GM18858 (cell line): ENCODE results near the gene LINGO1.
A peak's percentile ranks its signal among the peaks of the same experiment; 100 is the strongest.

Experiments
- ATAC-seq: cut with Tn5 transposase; IDR thresholded peaks from one replicate; pipeline ENCODE4 v1.9.1; 2021; ENCODE audit not compliant: unreplicated experiment

The LINGO1 gene

GRCh38 chr15:77633134-77633912 is 611 bp upstream of the LINGO1 start:
- peak; percentile 40 for ATAC-seq

DNA sequence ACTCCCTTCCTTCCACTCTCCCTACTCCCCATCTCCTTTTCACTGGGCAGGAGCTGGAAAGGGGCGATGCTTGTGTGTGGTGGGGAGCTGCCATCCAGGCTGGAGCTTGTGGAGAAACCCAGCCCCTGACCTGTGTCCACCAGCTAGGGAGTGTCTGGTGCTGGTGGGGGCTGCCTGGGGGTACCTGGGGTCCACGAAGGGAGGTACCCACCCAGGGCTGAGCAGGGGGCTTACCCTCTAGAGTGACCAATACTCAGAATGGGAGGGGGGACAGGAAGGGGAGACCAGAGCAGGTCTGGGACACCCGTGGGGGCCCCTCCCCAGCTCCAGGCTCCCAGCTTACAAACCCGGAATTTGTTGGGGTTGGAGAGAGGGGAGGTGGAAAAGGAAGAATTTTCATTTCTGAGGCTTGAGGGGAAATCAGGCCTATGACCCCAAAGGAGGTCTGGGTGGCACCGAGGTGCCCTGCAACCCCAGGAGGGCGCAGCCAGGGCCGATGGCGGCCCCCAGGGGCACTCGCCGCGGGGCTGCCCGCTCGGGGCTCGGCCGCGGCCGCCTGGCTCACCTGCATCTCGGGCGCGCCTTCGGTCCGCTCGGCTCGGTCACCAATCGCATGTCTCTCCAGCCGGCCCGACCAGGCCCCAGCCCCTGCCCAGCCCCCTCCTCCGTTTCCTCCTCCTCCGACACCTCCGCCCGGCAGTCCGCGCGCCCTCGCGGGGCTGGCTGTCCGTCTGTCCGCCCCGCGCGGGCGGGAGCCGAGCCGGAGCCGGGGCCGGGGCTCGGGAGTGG is 773 bp downstream of the LINGO1 start:
- ATAC-seq: no peak

DNA sequence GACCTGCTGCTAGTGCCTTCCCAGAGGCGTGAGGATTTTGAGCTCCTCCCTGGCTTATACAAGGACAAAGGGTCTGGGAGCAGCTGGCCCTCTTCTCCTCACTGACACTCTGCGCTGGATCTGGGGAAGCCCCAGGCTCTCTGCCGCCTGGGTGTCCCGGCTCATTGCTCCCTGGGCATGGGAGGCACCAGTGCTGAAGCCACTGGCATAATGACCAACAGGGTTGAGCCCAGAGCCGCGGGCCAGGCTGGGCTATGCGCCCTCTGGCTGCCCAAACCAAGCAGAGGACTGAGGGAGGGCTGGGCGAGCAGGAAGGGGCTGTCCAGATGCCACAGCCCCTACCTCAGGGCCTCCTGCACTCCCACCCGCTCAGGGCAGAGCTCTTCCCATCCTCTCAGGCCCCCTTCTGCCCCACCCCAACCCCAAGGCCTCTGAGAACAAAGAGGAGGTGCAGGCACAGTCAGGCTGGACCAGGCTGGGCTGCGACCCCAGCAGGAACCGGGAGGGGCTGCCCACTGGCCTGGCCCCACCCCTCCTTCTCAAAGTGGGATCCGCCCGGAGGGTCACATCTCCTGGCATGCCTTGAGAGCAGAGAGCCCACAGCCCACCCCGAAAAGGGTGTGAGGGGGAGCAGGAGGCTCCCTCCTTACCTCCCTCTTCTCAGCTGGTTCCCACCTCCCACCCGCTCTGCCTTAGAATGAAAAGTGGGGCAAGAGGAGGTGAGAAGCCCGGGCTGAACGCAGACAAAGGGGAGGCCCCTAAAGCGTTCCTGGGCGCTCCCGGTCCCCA is 1.6 kb downstream of the LINGO1 start:
- no peak for ATAC-seq

DNA sequence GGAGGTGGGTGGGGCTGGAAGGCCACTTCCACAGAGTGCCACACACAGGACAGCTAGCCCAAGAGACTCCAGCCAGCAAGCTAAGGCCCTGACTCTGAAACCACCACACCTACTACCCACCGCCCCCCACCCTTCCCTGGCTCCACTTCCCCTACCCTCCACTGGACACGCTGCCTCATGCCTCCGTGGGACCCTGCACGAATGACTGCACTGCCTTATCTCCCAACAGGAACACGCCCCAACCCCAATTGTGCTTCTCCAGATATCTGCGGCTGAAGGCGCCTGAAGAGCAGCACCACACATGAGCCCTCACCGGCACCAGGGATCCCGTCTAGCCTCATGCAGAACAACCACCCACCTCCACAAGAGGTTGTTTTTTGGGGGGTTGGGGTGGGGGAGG is 2.7 kb downstream of the LINGO1 start:
- no peak for ATAC-seq

DNA sequence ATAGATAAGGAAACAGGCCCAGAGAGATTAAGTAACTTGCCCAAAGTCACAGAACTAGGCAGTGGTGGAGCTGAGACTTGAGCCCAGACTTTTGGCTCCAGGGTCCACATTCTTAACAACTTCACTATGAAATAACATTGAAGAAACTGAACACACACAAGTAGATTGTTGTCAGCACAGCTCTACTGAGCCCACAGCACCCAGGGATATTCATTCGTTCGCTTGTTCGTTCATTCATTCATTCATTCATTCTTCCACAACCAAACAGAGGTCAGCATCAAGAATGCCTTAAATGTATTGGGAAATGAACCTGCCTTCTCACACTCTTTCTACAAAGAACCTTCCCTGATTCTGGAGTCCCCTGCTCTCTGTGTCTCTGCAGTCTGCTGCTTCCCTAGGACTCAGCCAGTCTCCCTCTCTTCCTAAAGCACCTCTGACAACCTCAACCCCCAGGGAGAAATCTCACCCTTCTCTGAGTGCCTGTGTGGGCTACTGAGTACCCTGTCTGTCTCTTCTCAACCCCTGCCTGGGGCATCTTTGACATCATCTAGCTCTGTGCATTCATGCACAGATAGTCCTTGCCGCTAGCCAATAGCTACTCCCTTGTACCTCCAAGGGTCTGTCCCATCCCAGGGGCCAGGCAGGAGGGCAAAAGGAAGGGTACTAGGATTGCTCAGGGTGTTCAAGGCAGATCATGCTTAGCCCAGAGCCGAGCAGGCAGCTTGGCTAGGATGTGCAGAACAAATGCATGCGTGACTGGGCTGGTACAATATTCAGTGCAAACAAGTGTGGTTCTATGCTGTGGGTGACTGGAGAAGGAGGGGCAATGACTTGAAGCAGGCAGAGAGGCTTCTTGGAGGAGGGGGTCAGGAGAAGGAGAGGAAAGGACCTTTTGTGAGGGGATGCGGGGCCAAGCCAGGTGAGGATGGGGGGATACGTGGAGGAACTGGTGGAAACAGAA is 3.4 kb downstream of the LINGO1 start:
- no peak for ATAC-seq

GRCh38 chr15:77628010-77628409 is 4.7 kb downstream of the LINGO1 start:
- ATAC-seq: no peak

DNA sequence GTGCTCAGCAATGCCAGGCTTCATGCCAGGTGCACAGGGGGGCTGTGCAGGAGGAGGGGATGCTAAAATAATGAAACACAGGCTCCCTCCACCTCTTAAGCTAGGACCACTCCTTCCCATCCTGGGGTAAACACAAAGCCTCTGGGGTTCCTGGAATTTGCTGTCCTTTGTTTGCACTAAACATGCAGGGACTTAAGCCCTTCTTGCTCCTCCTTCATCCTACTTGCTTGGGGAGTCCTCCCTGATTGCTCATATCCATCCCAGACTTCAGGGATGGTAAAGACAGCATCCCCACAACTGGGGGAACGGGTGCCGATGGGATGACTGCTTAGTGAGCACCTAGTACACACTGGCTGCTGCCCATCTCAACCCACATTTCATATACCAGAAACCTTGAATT is 5.1 kb downstream of the LINGO1 start:
- ATAC-seq: no peak

- no peak for ATAC-seq
Measured at GRCh38 chr15:77627067-77627466, 5.6 kb downstream of the LINGO1 start.

DNA sequence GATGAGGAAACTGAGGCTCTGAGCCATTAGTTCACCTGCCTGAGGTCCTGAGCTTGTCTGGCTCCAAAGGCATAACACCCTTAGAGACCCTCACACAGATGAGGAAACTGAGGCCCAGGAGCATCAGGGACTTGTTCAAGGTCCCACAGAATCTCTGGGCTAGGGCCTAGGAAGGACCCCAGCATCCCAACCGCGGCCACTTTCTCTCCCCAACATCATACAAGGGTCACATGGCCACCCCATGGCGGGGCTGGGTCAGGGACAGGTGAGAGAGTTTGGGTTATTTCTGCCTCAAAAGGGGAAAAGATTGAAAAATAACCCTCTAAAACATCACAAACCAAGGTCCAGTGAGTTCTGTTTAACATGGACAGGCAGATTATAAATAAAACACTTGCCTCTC is 6.7 kb downstream of the LINGO1 start:
- no peak for ATAC-seq

DNA sequence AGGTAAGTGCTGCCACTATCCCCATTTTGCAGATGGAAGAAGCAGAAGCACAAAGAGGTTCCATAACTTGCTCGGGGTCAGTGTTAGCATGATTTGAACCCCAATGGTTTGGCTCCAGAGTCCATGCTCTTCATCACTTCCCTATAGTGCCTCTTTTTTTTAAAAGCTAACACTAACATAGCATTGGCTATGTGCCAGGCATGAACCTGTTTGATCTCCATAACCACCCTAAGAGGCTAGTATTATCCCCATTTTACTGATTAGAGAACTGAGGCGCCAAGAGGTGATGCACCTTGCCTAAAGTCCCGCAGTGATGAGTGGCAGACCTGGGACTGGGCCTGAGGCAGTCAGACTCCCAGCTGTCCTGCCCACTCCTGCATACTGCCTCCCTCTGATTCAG is 7.3 kb downstream of the LINGO1 start:
- no peak for ATAC-seq

DNA sequence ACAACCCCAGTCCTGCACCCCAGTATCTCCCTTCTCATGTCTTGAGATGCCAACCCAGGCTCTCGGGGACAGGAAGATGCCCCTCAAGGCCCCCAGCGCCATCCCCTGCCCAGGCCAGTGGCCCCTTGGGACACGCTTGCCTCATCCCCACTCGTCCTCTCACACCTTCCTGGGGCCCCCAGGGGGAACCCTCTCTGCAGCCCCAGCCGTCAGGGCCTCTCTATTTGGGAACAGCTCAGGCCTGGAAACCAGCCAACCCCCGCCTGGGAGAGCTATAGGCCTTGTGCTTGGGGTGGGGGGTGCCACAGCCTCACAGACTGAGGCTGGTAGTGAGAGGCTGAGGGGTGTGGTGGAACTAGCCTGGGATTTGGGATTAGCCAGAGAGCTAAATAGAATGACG is 7.8 kb downstream of the LINGO1 start:
- no peak for ATAC-seq

GRCh38 chr15:77623755-77624524 is 8.8 kb downstream of the LINGO1 start:
- no peak for ATAC-seq

DNA sequence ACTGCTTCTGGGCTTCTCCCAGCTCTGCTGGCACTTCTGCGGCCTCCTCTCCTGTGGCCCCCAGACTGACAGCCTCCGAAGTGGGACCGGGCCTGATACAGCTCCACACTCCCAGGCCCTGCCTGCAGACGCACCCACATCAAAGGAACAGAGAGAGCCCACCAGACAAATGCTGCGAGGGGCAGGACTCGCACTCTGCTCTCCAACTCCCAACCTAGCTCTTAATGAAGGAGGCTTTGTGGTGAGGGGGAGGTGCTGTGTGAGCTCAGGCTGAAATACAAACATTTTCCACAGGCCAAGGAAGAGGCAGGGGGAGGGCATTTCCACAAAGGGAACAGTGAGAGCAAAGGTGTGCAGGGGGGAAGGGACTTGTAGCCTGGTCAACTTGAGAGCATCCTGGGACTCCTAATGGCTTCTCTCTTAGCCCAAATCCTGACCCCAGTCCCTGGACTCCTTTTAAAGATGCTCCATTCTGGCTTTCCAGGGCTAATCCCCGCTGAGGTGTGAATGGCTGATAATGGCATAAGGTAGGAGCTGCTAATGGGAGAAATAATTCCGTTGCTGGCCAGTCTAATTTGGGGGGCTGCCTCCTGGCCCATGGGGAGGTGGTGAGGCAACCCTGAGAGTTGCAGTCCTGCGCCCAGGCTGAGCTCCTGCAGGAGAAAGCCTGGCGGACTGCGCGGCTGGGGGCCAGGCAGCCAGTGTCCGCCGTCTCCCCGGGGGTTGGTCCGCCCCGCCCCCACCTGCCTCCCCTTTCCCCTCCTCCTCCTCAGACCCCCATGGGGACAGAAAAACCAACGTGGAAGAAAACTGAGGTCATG is 9.6 kb downstream of the LINGO1 start:
- no peak for ATAC-seq

- no peak for ATAC-seq
Measured at GRCh38 chr15:77622209-77622933, 10.3 kb downstream of the LINGO1 start.

DNA sequence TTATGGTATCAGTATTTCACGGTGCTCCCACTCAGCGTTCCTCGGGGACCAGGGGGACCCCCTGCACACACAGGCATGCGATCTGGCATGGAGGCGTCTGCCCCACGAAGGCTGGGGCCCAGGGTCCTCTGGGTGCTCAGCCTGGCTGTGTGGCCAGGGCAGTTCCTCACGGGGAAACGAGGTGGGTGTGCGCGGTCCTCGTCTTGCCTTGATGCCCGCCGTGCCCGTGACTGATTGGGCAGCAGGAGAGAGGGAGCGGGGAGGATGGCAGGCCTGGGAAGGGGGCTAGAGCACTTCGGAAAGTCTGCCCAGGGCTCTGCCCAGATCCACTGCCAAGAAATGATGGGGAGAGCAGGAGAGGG is 10.9 kb downstream of the LINGO1 start:
- no peak for ATAC-seq

DNA sequence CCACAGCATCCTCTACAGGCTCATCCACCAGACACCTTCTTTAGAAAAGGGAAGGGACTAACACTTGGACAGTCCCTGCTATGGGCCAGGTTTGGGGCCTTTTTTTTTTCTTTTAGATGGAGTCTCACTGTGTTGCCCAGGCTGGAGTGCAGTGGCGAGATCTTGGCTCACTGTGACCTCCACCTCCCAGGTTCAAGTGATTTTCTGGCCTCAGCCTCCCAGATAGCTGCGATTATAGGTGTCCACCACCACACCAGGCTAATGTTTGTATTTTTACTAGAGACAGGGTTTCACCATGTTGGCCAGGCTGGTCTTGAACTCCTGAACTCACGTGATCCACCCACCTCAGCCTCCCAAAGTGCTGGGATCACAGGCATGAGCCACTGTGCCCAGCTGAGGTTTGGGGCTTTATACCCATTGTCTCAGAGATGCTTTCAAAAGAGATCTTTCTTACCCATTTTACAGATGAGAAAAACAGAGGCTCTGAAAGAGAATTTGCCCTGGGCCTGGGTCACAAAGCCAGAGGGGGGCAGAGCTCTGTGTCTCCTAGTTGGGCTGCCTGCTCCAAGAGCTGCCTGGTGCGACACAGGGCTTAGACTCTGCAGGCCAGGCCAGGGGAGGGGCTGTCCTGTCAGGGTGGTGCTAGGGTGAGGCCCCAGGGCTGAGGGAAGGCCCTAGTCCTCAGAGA is 11.6 kb downstream of the LINGO1 start:
- no peak for ATAC-seq

DNA sequence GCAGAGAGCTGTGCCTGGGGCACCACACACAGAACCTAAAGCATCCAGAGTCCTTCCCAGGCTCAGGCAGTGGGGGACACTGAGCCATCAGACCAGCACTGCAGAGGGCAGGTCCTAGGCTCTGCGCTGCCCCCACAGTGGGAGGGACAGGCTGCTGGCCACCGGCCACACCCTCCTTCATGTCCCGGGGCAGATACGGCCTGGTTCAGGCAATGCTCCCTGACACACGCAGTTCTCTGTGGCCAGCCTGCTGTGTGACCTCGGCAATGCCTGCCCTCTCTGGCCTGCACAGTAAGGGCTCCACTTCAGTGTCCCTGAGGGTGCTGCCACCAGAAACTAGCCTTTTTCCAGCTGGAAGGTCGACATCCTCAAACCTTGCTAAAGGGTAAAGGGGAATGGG is 12.4 kb downstream of the LINGO1 start:
- ATAC-seq: no peak

DNA sequence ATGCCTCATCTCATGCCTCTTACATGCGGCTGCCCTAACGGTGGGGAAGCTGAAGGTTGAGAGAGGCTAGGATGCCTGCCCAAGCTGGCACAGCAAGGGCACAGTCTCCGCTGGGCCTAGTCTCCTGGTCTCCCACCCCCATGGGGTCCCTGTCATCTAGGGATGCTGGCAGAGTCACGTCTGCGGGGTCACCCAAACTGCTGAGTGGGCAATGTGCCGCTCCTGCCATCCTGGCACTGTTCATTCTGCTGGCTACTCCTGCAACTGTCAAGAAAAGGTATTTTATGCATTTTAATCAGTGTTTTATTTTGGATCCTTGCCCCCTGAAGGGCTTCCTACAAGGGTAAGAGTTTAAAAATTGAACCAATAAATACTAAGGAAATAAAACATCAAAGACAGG is 12.8 kb downstream of the LINGO1 start:
- no peak for ATAC-seq
